Naive thymus-derived CD8-positive, alpha-beta T cell (primary cell): ENCODE results near the gene INPP5A. TPM values are rescaled to one million over a fixed set of nuclear protein-coding genes. Genes with fewer than 3 reads are reported as not detected.
A peak's percentile ranks its signal among the peaks of the same experiment; 100 is the strongest.
"Not testable (repeated sequence)": the region's sequence is repeated elsewhere in the genome, so short reads cannot be mapped to it uniquely, and the experiment has no call there.

Experiments used
- ATAC-seq, 2 donors: fragments of 150-1000 bp; cut with Tn5 transposase in 1 of 2; sonication (Bioruptor Pico), chemical (Tn5 transposase) in 1 of 2; 1 replicate in 1 of 2; 2 replicates in 1 of 2; pipeline ENCODE4 v1.10.0; 2021; ENCODE audit warnings: mild to moderate bottlenecking in 2 of 2, moderate library complexity in 2 of 2
- POLR2A ChIA-PET: fragments of 350-600 bp; sonication (Branson Sonifier 250); formaldehyde crosslinking; loops from one replicate; lab custom pipeline; 2021; ENCODE audit warnings: antibody characterized with exemption; lab: Charles Lee
- DNase-seq, 10 donors: peaks; one replicate each; pipeline versions ENCODE4 v3.0.0 to v3.0.0-alpha.2; 2020 to 2022
- H3K27ac Mint-ChIP-seq, 10 donors: one replicate each; pipeline ENCODE4 v1.8.0; 2020 to 2022; ENCODE audit warnings: mild to moderate bottlenecking in 10 of 10, mixed read lengths in 10 of 10, moderate library complexity in 4 of 10, inconsistent platforms in 1 of 10
- H3K27me3 Mint-ChIP-seq, 5 donors: one replicate each; pipeline ENCODE4 v1.8.0; 2021 to 2022; ENCODE audit warnings: mixed read lengths in 5 of 5
- H3K36me3 Mint-ChIP-seq, 3 donors: one replicate each; pipeline ENCODE4 v1.8.0; 2020 to 2022; ENCODE audit warnings: mixed read lengths in 3 of 3, mild to moderate bottlenecking in 2 of 3, inconsistent platforms in 1 of 3
- H3K4me1 Mint-ChIP-seq, 4 donors: one replicate each; pipeline ENCODE4 v1.8.0; 2021 to 2022; ENCODE audit warnings: mixed read lengths in 4 of 4
- H3K4me3 Mint-ChIP-seq, 10 donors: one replicate each; pipeline ENCODE4 v1.8.0; 2020 to 2022; ENCODE audit warnings: mild to moderate bottlenecking in 10 of 10, mixed read lengths in 10 of 10, moderate library complexity in 6 of 10, inconsistent platforms in 1 of 10
- H3K9me3 Mint-ChIP-seq, 9 donors: one replicate each; pipeline ENCODE4 v1.8.0; 2020 to 2022; ENCODE audit warnings: mixed read lengths in 9 of 9, mild to moderate bottlenecking in 3 of 9, inconsistent platforms in 1 of 9, moderate library complexity in 1 of 9
- polyA plus RNA-seq, 3 donors: library from polyadenylated mRNA; unstranded; fragments of 300-500 nt; fragmentation: Illumina TruSeq; gene quantifications; one replicate each; pipeline ENCODE4 v1.2.3, GENCODE V29; 2021
- total RNA-seq, 8 experiments: library from RNA in 2 of 8; stranded (reverse) in 2 of 8; gene quantifications; one replicate each; pipeline ENCODE4 v1.2.3 and lab custom pipeline; 2021 to 2026

Gene INPP5A
- total and polyA plus RNA-seq, 5 experiments from 2014 or later: 0.51 to 33.7 (median 3.9) TPM

DNA sequence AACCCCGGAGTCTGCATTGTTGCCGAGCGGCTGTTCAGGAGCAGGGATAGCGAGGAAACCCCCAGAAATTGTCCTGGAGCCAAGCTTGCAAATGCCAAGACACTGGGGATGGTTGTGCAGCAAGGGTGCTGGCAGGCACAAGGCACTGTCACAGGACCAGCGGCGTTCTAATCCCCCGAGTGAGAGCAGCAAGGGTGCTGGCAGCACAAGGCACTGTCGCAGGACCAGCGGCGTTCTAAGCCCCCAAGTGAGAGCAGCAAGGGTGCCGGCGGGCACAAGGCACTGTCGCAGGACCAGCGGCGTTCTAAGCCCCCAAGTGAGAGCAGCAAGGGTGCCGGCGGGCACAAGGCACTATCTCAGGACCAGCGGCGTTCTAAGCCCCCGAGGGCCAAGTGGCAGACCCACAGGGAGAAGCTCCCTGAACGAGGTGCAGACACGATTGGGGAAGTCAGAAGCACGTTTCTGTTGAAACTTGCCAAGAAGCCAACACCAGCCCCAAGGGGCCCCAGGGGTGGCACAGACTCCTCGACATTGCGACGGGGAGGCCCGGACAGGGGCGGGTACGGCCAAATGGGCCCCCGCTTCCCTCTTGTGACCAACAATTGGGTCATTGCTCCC is 40.4 kb upstream of the INPP5A start:
- H3K36me3 Mint-ChIP-seq: no peaks in the 10 kb centered on the region
- ATAC-seq (no peak), DNase-seq (no peak)
- H3K27ac Mint-ChIP-seq: no peak overlapping the region
- POLR2A ChIA-PET: no interaction called here
- peaks cover 0 to 15% (median 3%) of the 10 kb centered on the region in 5 donors for H3K27me3 Mint-ChIP-seq
- no peaks in the 10 kb centered on the region for H3K9me3 Mint-ChIP-seq
- H3K4me1 Mint-ChIP-seq: peaks cover 0 to 4% (median 2%) of the 10 kb centered on the region in 4 donors
- H3K4me3 Mint-ChIP-seq: no peak overlapping the region

DNA sequence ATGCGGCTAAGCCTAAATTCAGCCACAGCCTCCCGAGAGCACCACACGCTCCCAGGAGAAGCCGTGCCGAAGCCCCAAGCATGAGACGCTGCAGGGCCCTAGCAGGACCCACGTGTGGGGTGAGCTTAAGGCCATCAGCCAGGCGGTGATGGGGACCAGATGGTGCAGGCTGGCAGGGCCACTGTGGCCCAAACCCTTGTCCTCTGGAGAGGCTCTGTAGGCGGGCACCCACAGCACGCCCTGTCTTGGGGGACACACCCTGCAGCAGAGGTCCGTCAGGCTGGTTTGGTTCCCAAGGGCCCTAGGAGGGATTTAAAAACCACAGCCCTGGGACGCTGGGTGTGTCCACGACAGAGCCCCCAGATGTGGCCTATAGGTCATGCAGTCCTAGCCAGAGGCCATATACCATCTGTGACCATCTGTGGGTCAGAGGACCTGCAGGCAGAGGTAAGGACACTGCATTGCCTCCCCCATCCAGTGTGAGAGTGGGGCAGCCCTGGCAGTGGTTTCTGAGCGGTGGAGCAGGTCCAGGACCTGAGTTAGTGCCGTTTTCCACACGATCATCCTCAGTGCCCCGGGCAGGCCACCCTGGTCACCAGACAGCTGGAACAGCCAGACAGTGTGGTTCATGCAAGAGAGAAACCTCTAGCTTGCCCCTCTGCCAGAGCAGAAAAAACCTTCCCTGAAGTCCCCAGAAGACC is 39.6 kb upstream of the INPP5A start:
- H3K4me3 Mint-ChIP-seq: no peak overlapping the region
- ATAC-seq (no peak), DNase-seq (peak in 1 of 10 donors; percentile 44)
- peaks cover 0 to 15% (median 3%) of the 10 kb centered on the region in 5 donors for H3K27me3 Mint-ChIP-seq
- H3K9me3 Mint-ChIP-seq: no peaks in the 10 kb centered on the region
- H3K36me3 Mint-ChIP-seq: no peaks in the 10 kb centered on the region
- no peak overlapping the region for H3K27ac Mint-ChIP-seq
- peaks cover 0 to 4% (median 2%) of the 10 kb centered on the region in 4 donors for H3K4me1 Mint-ChIP-seq
- POLR2A ChIA-PET: no interaction called here

- Mint-ChIP-seq H3K9me3 (no peaks in the 10 kb centered on the region), H3K27me3 (peaks cover 0 to 15% (median 3%) of the 10 kb centered on the region in 5 donors), H3K4me3 (no peak overlapping the region), H3K27ac (no peak overlapping the region), H3K4me1 (peaks cover 0 to 4% (median 2%) of the 10 kb centered on the region in 4 donors), H3K36me3 (no peaks in the 10 kb centered on the region)
- no peak for ATAC-seq
- POLR2A ChIA-PET: no interaction called here
- peak in 1 of 10 donors; percentile 60 for DNase-seq
These were observed 38.8 kb upstream of the INPP5A start for GRCh38 chr10:132498562-132499366.

GRCh38 chr10:132499367-132499685 is 38.3 kb upstream of the INPP5A start:
- no peak for ATAC-seq
- POLR2A ChIA-PET: no interaction called here
- H3K4me3 Mint-ChIP-seq: no peak overlapping the region
- H3K4me1 Mint-ChIP-seq: peaks cover 0 to 4% (median 2%) of the 10 kb centered on the region in 4 donors
- H3K36me3 Mint-ChIP-seq: no peaks in the 10 kb centered on the region
- H3K27me3 Mint-ChIP-seq: peaks cover 0 to 15% (median 3%) of the 10 kb centered on the region in 5 donors
- no peak for DNase-seq
- H3K27ac Mint-ChIP-seq: no peak overlapping the region
- no peaks in the 10 kb centered on the region for H3K9me3 Mint-ChIP-seq

- Mint-ChIP-seq H3K27ac (no peak overlapping the region), H3K36me3 (no peaks in the 10 kb centered on the region), H3K9me3 (no peaks in the 10 kb centered on the region), H3K4me3 (peak overlapping the region in 1 of 10 donors; percentile 12), H3K27me3 (peaks cover 0 to 15% (median 3%) of the 10 kb centered on the region in 5 donors), H3K4me1 (peaks cover 0 to 4% (median 2%) of the 10 kb centered on the region in 4 donors)
- ATAC-seq: no peak
- POLR2A ChIA-PET: no interaction called here
- no peak for DNase-seq
These were observed 36.7 kb upstream of the INPP5A start for GRCh38 chr10:132500781-132501415.

- Mint-ChIP-seq H3K9me3 (no peaks in the 10 kb centered on the region), H3K4me3 (no peak overlapping the region), H3K27ac (no peak overlapping the region), H3K4me1 (peaks cover 0 to 4% (median 2%) of the 10 kb centered on the region in 4 donors), H3K27me3 (peaks cover 0 to 12% (median 3%) of the 10 kb centered on the region in 5 donors), H3K36me3 (no peaks in the 10 kb centered on the region)
- ATAC-seq (no peak), DNase-seq (peak in 1 of 10 donors; percentile 43)
- POLR2A ChIA-PET: no interaction called here
These were observed 34.9 kb upstream of the INPP5A start for GRCh38 chr10:132502544-132503300.

DNA sequence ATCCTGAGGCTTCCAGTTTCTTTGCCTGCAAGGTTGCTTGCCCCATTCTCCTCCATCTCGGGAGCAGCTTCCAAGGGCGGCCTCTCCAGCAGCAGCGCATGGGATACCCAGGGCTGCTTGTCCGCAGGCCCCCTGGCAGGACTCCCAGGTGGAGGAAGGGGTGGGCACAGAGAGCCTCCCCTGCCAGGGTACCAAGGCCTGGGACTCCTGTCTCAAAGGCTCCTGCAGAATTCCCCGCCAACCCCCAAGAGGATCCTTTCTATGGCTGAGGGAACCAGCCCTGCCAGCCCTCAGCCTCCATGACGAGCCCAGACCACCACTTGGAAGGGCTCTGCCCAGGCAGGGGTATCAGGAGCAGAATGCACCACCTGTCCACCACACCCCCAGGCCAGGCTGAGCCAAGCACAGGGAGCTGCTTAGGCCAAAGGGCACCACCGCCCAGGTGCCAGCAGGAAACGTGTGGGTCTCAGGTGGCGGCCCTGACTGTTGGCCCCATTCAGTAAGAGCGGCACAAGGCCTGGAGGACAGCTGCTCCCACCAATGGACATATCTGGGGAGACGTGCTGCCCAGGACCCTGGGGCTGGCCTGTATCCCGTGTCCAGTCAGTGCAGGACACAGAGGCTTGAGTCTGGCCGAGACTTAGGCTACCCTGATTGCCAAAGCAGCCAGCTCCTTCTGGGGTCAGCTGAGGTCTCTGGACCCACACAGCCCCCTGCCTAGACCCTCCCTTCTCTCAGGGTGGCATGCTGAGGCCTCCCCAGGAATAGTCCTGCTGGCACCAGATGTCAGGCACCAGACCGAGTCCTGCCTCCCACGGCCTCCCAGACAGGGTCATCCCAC is 33.8 kb upstream of the INPP5A start:
- ATAC-seq: no peak
- POLR2A ChIA-PET: no interaction called here
- H3K27ac Mint-ChIP-seq: no peak overlapping the region
- peak in 1 of 10 donors; percentile 26 for DNase-seq
- no peaks in the 10 kb centered on the region for H3K36me3 Mint-ChIP-seq
- peaks cover 0 to 8% (median 0%) of the 10 kb centered on the region in 5 donors for H3K27me3 Mint-ChIP-seq
- H3K4me3 Mint-ChIP-seq: no peak overlapping the region
- no peaks in the 10 kb centered on the region for H3K9me3 Mint-ChIP-seq
- peaks cover 0 to 4% (median 0%) of the 10 kb centered on the region in 4 donors for H3K4me1 Mint-ChIP-seq

- Mint-ChIP-seq H3K9me3 (no peaks in the 10 kb centered on the region), H3K27ac (no peak overlapping the region)
These were observed 32.9 kb upstream of the INPP5A start for GRCh38 chr10:132504501-132505272.

DNA sequence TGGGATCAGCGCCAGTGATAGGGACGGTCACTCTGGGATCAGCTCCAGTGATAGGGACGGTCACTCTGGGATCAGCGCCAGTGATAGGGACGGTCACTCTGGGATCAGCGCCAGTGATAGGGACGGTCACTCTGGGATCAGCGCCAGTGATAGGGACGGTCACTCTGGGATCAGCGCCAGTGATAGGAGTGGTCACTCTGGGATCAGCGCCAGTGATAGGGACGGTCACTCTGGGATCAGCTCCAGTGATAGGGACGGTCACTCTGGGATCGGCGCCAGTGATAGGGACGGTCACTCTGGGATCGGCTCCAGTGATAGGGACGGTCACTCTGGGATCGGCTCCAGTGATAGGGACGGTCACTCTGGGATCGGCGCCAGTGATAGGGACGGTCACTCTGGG is 32.0 kb upstream of the INPP5A start:
- POLR2A ChIA-PET, H3K4me1 Mint-ChIP-seq, H3K4me3 Mint-ChIP-seq, H3K27me3 Mint-ChIP-seq, H3K9me3 Mint-ChIP-seq, H3K27ac Mint-ChIP-seq, ATAC-seq, H3K36me3 Mint-ChIP-seq: not testable (repeated sequence)
- DNase-seq: peak in 1 of 10 donors; percentile 40

More at GRCh38 chr10:132504501-132505272, 32.9 kb upstream of the INPP5A start:
- ATAC-seq (no peak), DNase-seq (peak in 1 of 10 donors; percentile 60)
- Mint-ChIP-seq H3K36me3 (no peaks in the 10 kb centered on the region), H3K4me3 (no peak overlapping the region), H3K4me1 (peaks cover 0 to 4% (median 0%) of the 10 kb centered on the region in 4 donors), H3K27me3 (peaks cover 0 to 8% (median 0%) of the 10 kb centered on the region in 5 donors)
- POLR2A ChIA-PET: no interaction called here

DNA sequence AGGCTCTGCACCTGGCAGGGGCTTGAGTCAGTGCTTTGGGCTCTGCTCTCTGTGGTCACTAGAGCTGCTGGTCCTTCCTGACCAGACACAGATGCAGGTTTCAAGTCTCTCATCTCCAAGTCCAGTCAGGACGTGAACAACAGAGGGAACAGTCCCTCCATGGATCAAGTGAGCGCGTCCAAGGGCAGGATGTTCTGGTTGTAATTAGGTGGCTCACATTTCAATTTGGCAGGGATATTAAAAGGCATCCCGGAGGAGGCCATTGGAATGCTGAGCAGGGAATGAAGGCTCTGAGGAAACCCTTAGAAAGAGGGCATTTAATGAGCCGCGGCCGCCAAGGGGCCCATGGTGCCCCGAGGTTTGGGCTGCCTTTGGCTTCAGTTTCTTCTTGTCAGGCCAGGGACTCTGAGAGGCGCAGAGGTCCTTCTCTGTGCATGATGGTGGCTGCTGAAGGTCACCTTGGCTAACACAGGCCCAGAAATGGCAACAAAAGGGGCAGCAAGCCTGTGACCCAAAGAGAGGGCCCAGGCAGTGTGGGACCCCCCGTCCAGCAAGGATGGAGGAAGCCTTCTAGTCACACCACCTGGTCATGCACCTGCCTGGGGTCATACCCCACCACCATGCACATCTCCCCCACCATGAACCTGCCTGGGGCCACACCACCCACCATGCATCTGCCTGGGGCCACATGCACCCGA is 30.7 kb upstream of the INPP5A start:
- DNase-seq: peak in 1 of 10 donors; percentile 46
- POLR2A ChIA-PET: no interaction called here
- Mint-ChIP-seq H3K36me3 (no peaks in the 10 kb centered on the region), H3K27me3 (peaks cover 0 to 2% (median 0%) of the 10 kb centered on the region in 5 donors), H3K27ac (no peak overlapping the region), H3K9me3 (no peaks in the 10 kb centered on the region), H3K4me3 (no peak overlapping the region), H3K4me1 (no peaks in the 10 kb centered on the region)
- peak in 1 of 2 donors; percentile 47 for ATAC-seq
